SW480 (cell line): ENCODE measurements around the gene TNNC2.
"Not testable (repeated sequence)": the region's sequence is repeated elsewhere in the genome, so short reads cannot be mapped to it uniquely, and the experiment has no call there.

Experiments
- DNase-seq: peaks from one replicate; pipeline ENCODE4 v3.0.0-alpha.2; 2016; ENCODE audit warnings: low spot score

Gene TNNC2

GRCh38 chr20:45848969-45849582 is 22.0 kb upstream of the TNNC2 start:
- DNase-seq: no peak

- no peak for DNase-seq
Measured at GRCh38 chr20:45848421-45848820, 21.3 kb upstream of the TNNC2 start.

- DNase-seq: no peak
Measured at GRCh38 chr20:45845452-45845851, 18.3 kb upstream of the TNNC2 start.

GRCh38 chr20:45843506-45843905 is 16.4 kb upstream of the TNNC2 start:
- DNase-seq: no peak

GRCh38 chr20:45842169-45842812 is 15.2 kb upstream of the TNNC2 start:
- DNase-seq: no peak

GRCh38 chr20:45841407-45842129 is 14.5 kb upstream of the TNNC2 start:
- DNase-seq: no peak

GRCh38 chr20:45840700-45841198 is 13.6 kb upstream of the TNNC2 start:
- DNase-seq: no peak

GRCh38 chr20:45836841-45837240 is 9.7 kb upstream of the TNNC2 start:
- DNase-seq: no peak

GRCh38 chr20:45835825-45836224 is 8.7 kb upstream of the TNNC2 start:
- no peak for DNase-seq

- DNase-seq: no peak
Measured at GRCh38 chr20:45835329-45835765, 8.2 kb upstream of the TNNC2 start.

GRCh38 chr20:45834797-45835161 is 7.7 kb upstream of the TNNC2 start:
- DNase-seq: no peak

- peak; percentile 50 for DNase-seq
Measured at GRCh38 chr20:45833883-45834796, 7.0 kb upstream of the TNNC2 start.

- peak; percentile 78 for DNase-seq
Measured at GRCh38 chr20:45833030-45833882, 6.1 kb upstream of the TNNC2 start, which contains the start of gene SNX21. Gene SNX21, plus strand, starts transcription at chr20:45833799. Its CDS starts 121 bp downstream, at chr20:45833920.

GRCh38 chr20:45832619-45833018 is 5.5 kb upstream of the TNNC2 start:
- no peak for DNase-seq

- not testable (repeated sequence) for DNase-seq
Measured at GRCh38 chr20:45829673-45830106, 2.6 kb upstream of the TNNC2 start.

GRCh38 chr20:45828589-45828988 is 1.5 kb upstream of the TNNC2 start:
- DNase-seq: no peak

- no peak for DNase-seq
Measured at GRCh38 chr20:45827712-45828111, 600 bp upstream of the TNNC2 start.

- no peak for DNase-seq
Measured at GRCh38 chr20:45826381-45827019, 612 bp downstream of the TNNC2 start.

GRCh38 chr20:45823949-45824835 is 2.9 kb downstream of the TNNC2 start:
- no peak for DNase-seq
